HepG2 (cell line): ENCODE measurements around the gene DENND5A.

Experiments
- TRIM24 ChIP-seq: sonication (generic); formaldehyde crosslinking; IDR thresholded peaks from 2 replicates; pipeline ENCODE4 v1.8.0; 2022; ENCODE audit warnings: mild to moderate bottlenecking, missing genetic modification reagents
- ZNF367 ChIP-seq: sonication (generic); formaldehyde crosslinking; IDR thresholded peaks from 2 replicates; pipeline ENCODE4 v1.4.0; 2020; ENCODE audit warnings: missing genetic modification reagents, borderline replicate concordance

- TF ChIP-seq TRIM24 (CRISPR knock-in tag) (no peak), ZNF367 (CRISPR knock-in tag) (no peak)
Observed at GRCh38 chr11:9130297-9130696, 134.9 kb downstream of the DENND5A start.
